T-helper 22 cell (primary cell): ENCODE results near the gene ROPN1L.
"Not testable (repeated sequence)": the region's sequence is repeated elsewhere in the genome, so short reads cannot be mapped to it uniquely, and the experiment has no call there.

Experiments used
- DNase-seq: peaks from one replicate; pipeline ENCODE4 v3.0.0-alpha.2; 2020; ENCODE audit warnings: low read depth

ROPN1L gene

GRCh38 chr5:10503321-10503720, 61.6 kb downstream of the ROPN1L start:
- DNase-seq, result no peak

- no peak for DNase-seq
Observed at GRCh38 chr5:10503997-10504793, 62.5 kb downstream of the ROPN1L start.

GRCh38 chr5:10505517-10506095, 63.9 kb downstream of the ROPN1L start:
- DNase-seq, result no peak

GRCh38 chr5:10506535-10506934, 64.9 kb downstream of the ROPN1L start:
- no peak for DNase-seq

- DNase-seq, result no peak
Observed at GRCh38 chr5:10507575-10508096, 66.0 kb downstream of the ROPN1L start.

- DNase-seq, result no peak
Observed at GRCh38 chr5:10509575-10509974, 67.9 kb downstream of the ROPN1L start.

- DNase-seq, result no peak
Observed at GRCh38 chr5:10511741-10512640, 70.3 kb downstream of the ROPN1L start.

GRCh38 chr5:10513501-10514442, 72.1 kb downstream of the ROPN1L start:
- DNase-seq, result no peak

GRCh38 chr5:10514572-10514971, 72.9 kb downstream of the ROPN1L start:
- DNase-seq, result not testable (repeated sequence)
